GM12873 (cell line): Measurements from ENCODE around the gene MGLL.
A peak's percentile ranks its signal among the peaks of the same experiment; 100 is the strongest.

Source experiments
- CTCF ChIP-seq: IDR thresholded peaks from 2 replicates; pipeline ENCODE4 v1.5.1; 2012; ENCODE audit warnings: low read depth, mild to moderate bottlenecking, moderate library complexity, low read length, control low read depth; ENCODE audit not compliant: insufficient read depth; ENCODE audit errors: missing control alignments

Gene MGLL

GRCh38 chr3:127823426-127823857, 1.1 kb upstream of the MGLL start:
- no peak for TF ChIP-seq CTCF

GRCh38 chr3:127822682-127823425, 539 bp upstream of the MGLL start:
- no peak for TF ChIP-seq CTCF

- no peak for TF ChIP-seq CTCF
Measured at GRCh38 chr3:127821394-127821793, 921 bp downstream of the MGLL start.

DNA sequence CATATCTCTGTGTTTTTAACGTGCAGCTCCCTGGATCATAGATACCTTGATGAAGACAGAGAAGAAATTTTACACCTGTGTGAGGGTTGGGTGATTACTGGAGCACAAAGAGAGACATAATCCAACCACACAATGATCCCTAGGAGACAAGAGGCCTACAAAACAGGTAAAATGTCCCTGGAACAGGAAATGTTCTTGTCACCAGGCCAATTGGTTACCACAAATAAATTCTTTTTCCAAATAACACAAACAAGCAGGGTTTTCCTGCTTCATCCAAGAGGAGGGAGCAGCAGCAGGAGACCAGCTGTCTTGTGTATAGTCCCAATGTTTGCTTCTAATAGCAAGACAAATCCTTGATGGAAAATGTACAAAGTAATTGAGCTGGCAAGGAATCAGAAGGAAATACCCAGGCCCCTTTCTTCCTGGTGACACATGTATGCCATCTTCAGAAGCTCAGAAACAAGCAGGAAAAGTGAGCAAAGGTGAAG, 1.4 kb downstream of the MGLL start:
- TF ChIP-seq CTCF: no peak

DNA sequence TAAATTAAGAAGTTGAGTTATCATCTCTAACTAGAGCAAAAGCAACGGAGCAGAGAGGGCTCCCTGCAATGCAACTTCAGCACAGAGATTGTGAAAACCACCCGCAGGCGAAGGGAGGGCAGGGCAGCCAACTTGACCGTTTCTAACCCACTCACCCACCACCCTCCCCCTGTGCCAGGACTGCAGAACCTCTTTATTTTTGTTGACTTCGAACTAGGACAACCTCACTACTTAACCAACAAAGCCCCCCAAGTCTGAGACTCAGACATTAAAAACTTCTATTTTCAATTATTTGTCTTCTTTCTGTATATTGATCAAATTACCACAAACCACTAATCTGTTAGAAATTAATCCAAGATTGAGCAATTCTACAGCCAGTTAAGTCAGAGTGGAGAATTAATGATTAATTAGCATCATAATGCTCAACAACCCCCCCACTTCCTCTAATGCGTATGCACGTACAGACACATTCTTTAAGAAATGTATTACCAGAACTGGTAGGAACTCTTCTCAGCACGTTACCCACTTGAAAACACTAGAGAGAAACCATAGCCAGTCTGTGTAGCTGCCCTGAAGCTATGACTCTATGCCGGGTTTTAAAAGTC, 2.0 kb downstream of the MGLL start:
- peak; percentile 42 for TF ChIP-seq CTCF

DNA sequence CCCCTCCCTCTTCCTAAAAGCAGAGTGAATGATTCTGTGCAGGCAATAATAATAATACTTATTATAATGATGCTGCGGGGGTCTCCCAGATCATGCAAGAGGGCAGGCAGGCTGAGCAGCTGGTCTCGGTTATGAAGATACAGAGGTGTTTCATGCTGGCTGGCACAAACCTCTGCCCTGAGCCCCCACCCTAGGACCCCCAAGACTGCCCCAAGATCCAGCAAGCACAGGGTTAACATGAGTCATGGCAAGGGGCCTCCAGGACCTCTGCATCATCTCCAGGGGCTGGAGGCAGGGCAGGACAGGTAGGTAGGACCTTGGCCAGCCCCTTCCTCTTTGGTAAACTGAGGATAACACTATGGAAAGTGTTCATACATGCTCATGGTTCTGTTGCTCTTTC, 2.7 kb downstream of the MGLL start:
- TF ChIP-seq CTCF: no peak

GRCh38 chr3:127819086-127819485, 3.2 kb downstream of the MGLL start:
- TF ChIP-seq CTCF: no peak
